HG03135 (cell line): ENCODE data around the gene MCHR1.
A peak's percentile ranks its signal among the peaks of the same experiment; 100 is the strongest.

Experiments used
- ATAC-seq: cut with Tn5 transposase; IDR thresholded peaks from one replicate; pipeline ENCODE4 v1.9.1; 2021; ENCODE audit warnings: mild to moderate bottlenecking, moderate library complexity; ENCODE audit not compliant: unreplicated experiment

Gene MCHR1

GRCh38 chr22:40679249-40679963 lies at the start of gene MCHR1:
Gene MCHR1 (plus strand): TSS chr22:40679484. CDS start chr22:40679653, 169 bp downstream.
- no peak for ATAC-seq

- no peak for ATAC-seq
Measured at GRCh38 chr22:40631925-40632324, 47.4 kb upstream of the MCHR1 start.

GRCh38 chr22:40633036-40633435 lies 46.2 kb upstream of the MCHR1 start:
- ATAC-seq: no peak

- no peak for ATAC-seq
Measured at GRCh38 chr22:40634119-40634903, 45.0 kb upstream of the MCHR1 start.

GRCh38 chr22:40635043-40635939 lies 44.0 kb upstream of the MCHR1 start:
- ATAC-seq: no peak

- ATAC-seq: peak; percentile 18
Measured at GRCh38 chr22:40635940-40636379, 43.3 kb upstream of the MCHR1 start.

- peak; percentile 94 for ATAC-seq
Measured at GRCh38 chr22:40636380-40637182, 42.7 kb upstream of the MCHR1 start, which contains the start of gene MRTFA. Gene MRTFA (minus strand): TSS chr22:40636719.

GRCh38 chr22:40637183-40638150 lies 41.8 kb upstream of the MCHR1 start:
- no peak for ATAC-seq

GRCh38 chr22:40638261-40638660 lies 41.0 kb upstream of the MCHR1 start:
- no peak for ATAC-seq

- no peak for ATAC-seq
Measured at GRCh38 chr22:40641269-40641668, 38.0 kb upstream of the MCHR1 start.

- no peak for ATAC-seq
Measured at GRCh38 chr22:40642316-40642715, 37.0 kb upstream of the MCHR1 start.

GRCh38 chr22:40645579-40646197 lies 33.6 kb upstream of the MCHR1 start:
- no peak for ATAC-seq

GRCh38 chr22:40648386-40648785 lies 30.9 kb upstream of the MCHR1 start:
- no peak for ATAC-seq

- no peak for ATAC-seq
Measured at GRCh38 chr22:40651057-40651456, 28.2 kb upstream of the MCHR1 start.

GRCh38 chr22:40651563-40652501 lies 27.5 kb upstream of the MCHR1 start:
- ATAC-seq: no peak

- no peak for ATAC-seq
Measured at GRCh38 chr22:40653361-40653760, 25.9 kb upstream of the MCHR1 start.

- ATAC-seq: no peak
Measured at GRCh38 chr22:40654522-40655167, 24.6 kb upstream of the MCHR1 start.
